A172 (cell line): Measurements from ENCODE around the gene TIMD4. TPM values are rescaled to one million over a fixed set of nuclear protein-coding genes. Genes with fewer than 3 reads are reported as not detected.
"Not testable (repeated sequence)": the region's sequence is repeated elsewhere in the genome, so short reads cannot be mapped to it uniquely, and the experiment has no call there.

Source experiments
- DNase-seq: peaks from one replicate; pipeline ENCODE4 v3.0.0-alpha.2; 2015; ENCODE audit warnings: low spot score
- total RNA-seq: library from RNA; depleted of rRNA; stranded (reverse); fragments of >200 nt; shearing (Covaris generic); gene quantifications from 2 replicates; pipeline ENCODE4 v1.2.3, GENCODE V29; 2014; rRNA removed

Gene TIMD4
- total RNA-seq = not detected in 2 replicates

GRCh38 chr5:156963125-156963524 is at the start of gene TIMD4:
Gene TIMD4 (minus strand): TSS chr5:156963226. CDS start chr5:156963198, 28 bp downstream.
- DNase-seq = no peak

- no peak for DNase-seq
These were observed 43.2 kb upstream of the TIMD4 start for GRCh38 chr5:157006262-157006661.

DNA sequence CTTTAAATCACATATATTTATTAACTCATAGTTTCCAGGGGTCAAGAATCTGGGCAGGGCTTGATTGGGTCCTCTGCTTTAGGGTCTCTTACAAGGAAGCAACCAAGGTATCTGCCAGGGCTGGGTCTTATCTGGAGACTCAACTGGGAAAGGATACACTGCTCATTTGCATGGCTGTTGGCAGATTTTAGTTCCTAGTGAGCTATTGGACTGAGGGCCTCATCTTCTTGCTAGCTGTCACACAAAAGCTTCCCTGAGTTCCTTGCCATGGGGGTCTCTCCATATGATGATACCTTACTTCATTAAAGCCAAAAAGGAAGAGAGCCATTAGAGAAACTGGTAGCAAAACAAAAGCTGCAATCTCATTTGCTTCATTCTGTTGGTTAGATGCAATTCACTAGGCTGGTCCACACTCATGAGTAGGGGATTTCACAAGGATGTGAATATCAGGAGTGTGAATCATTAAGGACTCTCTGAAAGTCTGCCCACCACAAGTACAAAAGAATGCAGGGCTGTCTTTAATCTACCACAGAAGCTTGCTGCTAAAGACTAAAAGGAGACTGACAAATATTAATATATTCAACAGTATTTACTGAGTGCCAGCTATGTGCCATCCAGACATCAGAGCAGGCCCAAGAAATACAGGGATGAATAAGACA is 42.0 kb upstream of the TIMD4 start:
- DNase-seq = no peak

GRCh38 chr5:156991714-156992113 is 28.7 kb upstream of the TIMD4 start:
- no peak for DNase-seq

DNA sequence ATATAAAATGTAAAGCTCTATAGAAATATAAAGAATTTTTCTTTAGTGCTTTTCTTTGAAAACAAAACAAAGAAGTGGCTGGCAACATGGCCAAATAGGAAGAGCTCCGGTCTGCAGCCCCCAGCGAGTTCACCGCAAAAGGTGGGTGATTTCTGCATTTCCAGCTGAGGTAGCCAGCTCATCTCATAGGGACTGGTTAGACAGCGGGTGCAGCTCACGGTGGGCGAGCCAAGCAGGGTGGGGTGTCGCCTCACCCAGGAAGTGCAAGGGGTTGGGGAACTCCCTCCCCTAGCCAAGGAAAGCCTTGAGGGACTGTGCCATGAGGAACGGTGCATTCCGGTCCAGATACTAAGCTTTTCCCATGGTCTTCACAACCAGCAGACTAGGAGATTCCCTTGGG is 21.0 kb upstream of the TIMD4 start:
- no peak for DNase-seq

GRCh38 chr5:156981481-156981880 is 18.5 kb upstream of the TIMD4 start:
- no peak for DNase-seq

DNA sequence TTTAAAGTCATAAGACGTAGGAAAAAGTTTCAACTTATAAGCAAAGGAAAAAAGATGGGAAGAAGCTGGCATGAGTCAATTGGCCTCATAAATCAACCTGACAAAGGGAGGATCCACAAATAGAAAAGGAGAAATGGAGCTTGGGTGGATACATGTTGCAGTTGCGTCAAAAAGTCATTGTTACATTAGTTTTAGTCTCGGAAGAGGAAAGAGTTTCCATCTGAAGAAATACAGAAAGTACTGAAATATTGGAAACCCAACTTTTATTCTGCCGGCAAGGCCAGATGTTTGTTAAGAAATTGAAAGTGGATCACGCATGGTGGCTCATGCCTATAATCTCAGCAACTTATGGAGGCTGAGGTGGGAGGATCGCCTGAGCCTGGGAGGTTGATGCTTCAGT is 11.3 kb upstream of the TIMD4 start:
- no peak for DNase-seq

- no peak for DNase-seq
These were observed 9.0 kb upstream of the TIMD4 start for GRCh38 chr5:156971848-156972525.

DNA sequence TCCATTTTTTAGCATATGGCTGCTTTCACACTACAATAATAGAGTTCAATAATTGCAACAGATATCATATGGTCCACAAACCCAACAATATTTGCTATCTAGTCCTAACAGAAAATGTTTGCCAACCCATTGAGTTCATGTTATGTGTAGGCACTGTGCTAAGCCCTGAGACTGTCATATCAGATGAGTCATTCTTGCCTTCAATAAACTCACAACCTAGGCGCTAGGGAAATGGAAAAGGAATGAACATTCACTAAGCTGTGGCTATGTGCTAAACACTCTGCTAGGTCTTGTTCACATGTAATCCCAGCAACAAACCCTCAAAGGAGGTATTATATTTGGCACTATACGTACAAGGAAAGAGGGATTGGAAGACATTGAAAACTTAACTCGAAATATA is 8.4 kb upstream of the TIMD4 start:
- DNase-seq = no peak

DNA sequence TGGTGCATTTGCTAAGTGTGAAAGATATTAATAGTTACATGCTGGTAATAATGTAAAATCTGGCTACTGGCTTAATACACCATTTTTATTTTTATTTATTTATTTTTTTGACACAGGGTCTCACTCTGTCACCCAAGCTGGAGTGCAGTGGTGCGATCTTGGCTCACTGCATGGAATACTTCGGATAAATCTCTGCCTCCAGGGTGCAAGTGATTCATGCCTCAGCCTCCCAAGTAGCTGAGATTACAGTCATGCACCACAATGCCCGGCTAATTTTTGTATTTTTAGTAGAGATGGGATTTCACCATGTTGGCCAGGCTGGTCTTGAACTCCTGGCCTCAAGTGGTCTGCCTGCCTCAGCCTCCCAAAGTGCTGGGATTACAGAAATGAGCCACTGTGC is 4.4 kb upstream of the TIMD4 start:
- DNase-seq = not testable (repeated sequence)

- DNase-seq = no peak
These were observed 6.7 kb downstream of the TIMD4 start for GRCh38 chr5:156956321-156956720.

DNA sequence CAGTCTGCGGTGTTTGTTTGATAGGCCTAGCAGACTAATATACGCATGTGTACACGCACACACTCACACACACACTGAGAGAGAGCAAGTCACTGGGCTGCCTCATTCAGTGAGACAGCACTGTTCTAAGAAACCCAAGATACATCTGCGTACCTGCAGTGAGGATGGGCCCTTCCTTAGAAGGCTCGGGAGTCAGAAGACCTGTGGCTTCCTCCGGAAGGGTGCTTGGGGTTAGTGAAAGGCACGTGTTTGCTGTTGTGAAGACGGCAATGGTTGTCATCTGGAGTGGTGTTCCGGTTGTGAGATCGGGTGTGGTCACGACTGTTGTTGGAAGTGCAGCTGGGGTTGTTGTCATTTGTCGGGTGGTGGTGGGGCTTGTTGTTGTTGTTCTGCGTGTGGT is 11.7 kb downstream of the TIMD4 start:
- DNase-seq = no peak

- no peak for DNase-seq
These were observed 12.3 kb downstream of the TIMD4 start for GRCh38 chr5:156950716-156951115.

- DNase-seq = no peak
These were observed 13.6 kb downstream of the TIMD4 start for GRCh38 chr5:156949424-156949823.

DNA sequence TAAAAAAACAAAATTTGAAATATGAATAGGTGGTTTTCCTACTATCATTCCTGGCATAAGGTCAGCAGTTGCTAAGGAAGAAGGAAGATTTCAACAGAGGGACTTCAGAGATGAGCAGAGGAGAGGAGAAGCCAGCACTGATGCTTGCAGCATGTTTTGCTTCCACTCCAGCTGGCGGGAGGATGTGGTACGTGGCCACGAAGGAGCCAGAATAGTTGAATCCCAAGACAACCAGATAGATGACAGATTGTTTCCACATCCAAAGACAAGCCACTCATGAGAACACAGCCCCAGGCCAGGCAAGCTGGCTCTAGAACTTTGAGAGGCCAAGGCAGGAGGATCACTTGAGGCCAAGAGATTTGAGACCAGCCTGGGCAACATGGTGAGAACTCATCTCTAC is 15.1 kb downstream of the TIMD4 start:
- no peak for DNase-seq

DNA sequence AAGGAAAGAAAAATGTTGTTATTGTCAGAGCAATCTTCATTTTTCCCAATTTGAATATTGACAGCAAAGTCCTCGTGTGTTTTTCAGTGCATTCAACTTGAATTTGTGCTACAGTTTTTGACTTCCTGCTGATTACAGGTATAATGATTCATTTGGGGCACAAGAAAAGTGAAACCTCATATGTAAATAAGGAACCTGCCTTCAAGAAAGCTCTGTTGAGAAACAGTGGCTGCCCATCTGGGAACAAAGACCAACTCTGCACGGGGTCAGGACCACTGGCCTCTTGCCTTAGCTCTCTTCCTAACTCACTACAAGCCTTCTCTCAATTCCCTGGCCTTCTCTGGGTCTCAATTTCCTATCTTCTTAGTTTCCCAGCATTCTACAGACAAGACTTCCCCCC is 21.0 kb downstream of the TIMD4 start:
- no peak for DNase-seq

- DNase-seq = not testable (repeated sequence)
These were observed 22.6 kb downstream of the TIMD4 start for GRCh38 chr5:156940462-156940861.

DNA sequence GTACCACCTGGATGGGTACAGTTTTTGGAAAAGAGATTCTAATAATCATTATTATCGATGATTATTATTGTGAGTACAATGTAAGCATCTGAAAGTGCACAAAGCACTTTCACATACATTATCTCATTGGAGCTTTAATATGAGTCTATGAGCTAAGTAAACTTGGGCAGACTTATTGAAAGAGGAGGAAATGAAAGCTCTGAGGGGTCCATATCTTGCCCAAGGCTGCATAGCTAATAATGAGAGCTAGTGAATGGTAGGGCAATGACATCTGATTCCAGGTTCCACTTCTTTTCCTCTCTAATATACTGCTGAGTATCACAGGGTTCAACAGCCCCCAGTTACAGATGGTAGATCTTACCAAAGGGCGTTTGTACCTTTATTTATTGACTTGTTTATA is 26.1 kb downstream of the TIMD4 start:
- no peak for DNase-seq

GRCh38 chr5:156934450-156935211 is 28.4 kb downstream of the TIMD4 start:
- DNase-seq = no peak

- DNase-seq = no peak
These were observed 33.6 kb downstream of the TIMD4 start for GRCh38 chr5:156929366-156929948.

DNA sequence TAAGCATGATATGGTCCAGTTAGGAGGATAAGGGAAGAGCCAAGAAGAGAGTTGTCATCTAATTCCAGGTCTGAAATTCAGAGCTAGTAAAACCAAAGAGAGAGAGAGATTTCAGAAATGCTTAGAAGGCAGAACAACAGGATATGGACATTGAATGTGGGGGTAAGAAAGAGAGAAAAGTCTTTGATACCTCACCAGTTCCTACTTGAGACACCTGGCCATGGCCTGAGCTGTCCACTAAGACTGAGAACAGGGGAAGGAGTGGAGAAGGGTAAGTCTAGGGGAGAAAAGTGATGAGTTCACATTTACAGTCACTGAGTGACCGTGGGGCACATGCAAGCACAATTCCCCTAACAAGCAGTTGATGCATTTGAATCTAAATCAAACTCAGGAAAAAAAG is 35.5 kb downstream of the TIMD4 start:
- DNase-seq = no peak

DNA sequence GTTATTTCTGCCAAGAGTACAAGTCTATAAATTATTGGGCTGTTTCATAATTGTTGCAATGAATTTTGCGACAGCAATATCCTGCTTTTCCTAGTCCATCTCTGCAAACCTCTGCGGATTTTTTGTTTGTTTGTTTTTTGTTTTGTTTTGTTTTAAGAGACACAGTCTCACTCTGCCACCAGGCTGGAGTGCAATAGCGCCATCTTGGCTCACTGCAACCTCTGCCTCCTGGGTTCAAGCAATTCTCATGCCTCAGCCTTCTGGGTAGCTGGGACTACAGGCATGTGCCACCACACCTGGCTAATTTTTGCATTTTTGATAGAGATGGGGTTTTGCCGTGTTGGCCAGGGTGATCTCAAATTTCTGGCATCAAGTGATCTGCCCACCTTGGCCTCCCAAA is 37.3 kb downstream of the TIMD4 start:
- DNase-seq = not testable (repeated sequence)
